Activated naive CD8-positive, alpha-beta T cell treated with anti-CD3 and anti-CD28 coated beads for 36 hours (primary cell): ENCODE measurements around the gene ZFP64. TPM values are rescaled to one million over a fixed set of nuclear protein-coding genes. Genes with fewer than 3 reads are reported as not detected.
A peak's percentile ranks its signal among the peaks of the same experiment; 100 is the strongest.
"Not testable (repeated sequence)": the region's sequence is repeated elsewhere in the genome, so short reads cannot be mapped to it uniquely, and the experiment has no call there.

Experiments
- DNase-seq: peaks from one replicate; pipeline ENCODE4 v3.0.0; 2021
- H3K27ac Mint-ChIP-seq: one replicate; pipeline ENCODE4 v1.8.0; 2022; ENCODE audit warnings: mild to moderate bottlenecking, moderate library complexity, mixed read lengths
- H3K27me3 Mint-ChIP-seq: one replicate; pipeline ENCODE4 v1.8.0; 2022; ENCODE audit warnings: mild to moderate bottlenecking, mixed read lengths
- H3K36me3 Mint-ChIP-seq: one replicate; pipeline ENCODE4 v1.8.0; 2021; ENCODE audit warnings: mild to moderate bottlenecking, mixed read lengths
- H3K4me1 Mint-ChIP-seq: one replicate; pipeline ENCODE4 v1.8.0; 2021; ENCODE audit warnings: mixed read lengths
- H3K4me3 Mint-ChIP-seq: one replicate; pipeline ENCODE4 v1.8.0; 2022; ENCODE audit warnings: mild to moderate bottlenecking, moderate library complexity, mixed read lengths
- H3K9me3 Mint-ChIP-seq: one replicate; pipeline ENCODE4 v1.8.0; 2022; ENCODE audit warnings: mixed read lengths
- total RNA-seq, 2 experiments: library from RNA; stranded (reverse); gene quantifications; one replicate each; pipeline ENCODE4 v1.2.3, GENCODE V29; 2021

ZFP64 gene
- 10 to 100 TPM; 13.1 to 13.5 TPM for total RNA-seq

DNA sequence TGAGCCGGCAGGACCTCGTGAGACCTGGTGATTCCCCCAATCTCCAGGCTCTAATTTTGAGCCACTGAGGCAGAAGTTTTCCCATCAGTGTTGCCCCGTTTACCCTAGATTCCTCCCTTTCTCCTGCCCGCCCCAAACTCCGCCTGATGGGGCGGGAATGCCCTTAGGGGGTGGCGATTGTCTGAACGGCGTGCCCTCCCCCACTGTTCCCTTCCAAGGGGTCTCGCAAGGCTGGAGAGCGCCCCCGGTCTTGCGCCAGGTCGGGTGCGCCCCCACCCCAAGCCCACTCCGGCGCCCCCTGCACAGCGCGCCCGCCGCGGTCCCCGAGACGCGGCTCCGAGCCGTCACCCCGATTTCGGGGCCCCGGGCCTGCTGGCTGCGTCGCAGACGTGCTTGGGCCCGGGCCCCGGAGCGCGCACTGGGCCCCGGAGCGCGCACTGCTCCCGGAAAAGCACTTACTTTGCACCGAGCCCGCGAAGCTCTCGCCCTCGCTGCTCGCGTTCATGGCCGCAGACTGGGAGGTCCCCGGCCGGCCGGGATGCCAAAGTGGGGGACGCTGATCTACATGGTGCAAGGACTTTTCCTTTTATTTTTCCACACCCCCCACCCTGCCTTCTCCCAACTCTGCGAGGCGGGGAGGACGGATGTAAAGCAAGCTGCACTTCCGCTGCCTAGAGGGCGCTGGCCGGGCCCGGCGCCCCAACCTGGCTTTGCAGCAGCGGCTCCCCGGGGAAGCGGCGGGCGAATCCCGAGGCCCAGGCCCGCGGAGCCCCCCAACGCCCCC lies at the start of gene ZFP64:
Gene ZFP64 (minus strand): TSS at position 648 of the 784 bp plus-strand sequence. CDS start 143 bp downstream, at position 505.
- Mint-ChIP-seq H3K4me1 (peaks cover 17% of the 10 kb centered on the region), H3K4me3 (peak within 1 kb of the TSS; percentile 93), H3K36me3 (no peaks in the 10 kb centered on the region), H3K27ac (peak within 1 kb of the TSS; percentile 91), H3K27me3 (no peaks in the 10 kb centered on the region), H3K9me3 (no peaks in the 10 kb centered on the region)
- peak; percentile 77 for DNase-seq

DNA sequence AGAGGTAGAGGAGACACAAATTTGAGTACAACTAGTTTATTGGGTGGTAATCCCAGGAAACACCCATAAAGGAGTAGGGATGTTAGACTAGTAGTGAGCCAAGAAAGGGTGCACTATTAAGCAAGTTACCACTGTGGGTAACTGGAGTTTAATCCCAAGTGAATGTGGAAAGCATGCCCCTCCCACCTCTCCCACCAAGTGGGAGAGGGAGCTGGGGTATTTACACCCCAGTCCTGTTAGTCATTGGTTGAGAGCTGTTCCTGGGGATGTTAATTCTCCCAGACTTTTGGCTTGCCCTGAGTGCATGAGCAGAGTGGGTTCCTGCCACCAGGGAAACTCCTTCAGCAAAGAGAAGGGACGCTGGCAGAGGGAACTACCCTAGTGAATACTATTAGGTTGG lies 49.2 kb upstream of the ZFP64 start:
- Mint-ChIP-seq H3K36me3 (no peaks in the 10 kb centered on the region), H3K4me3 (no peak overlapping the region), H3K27ac (no peak overlapping the region)

DNA sequence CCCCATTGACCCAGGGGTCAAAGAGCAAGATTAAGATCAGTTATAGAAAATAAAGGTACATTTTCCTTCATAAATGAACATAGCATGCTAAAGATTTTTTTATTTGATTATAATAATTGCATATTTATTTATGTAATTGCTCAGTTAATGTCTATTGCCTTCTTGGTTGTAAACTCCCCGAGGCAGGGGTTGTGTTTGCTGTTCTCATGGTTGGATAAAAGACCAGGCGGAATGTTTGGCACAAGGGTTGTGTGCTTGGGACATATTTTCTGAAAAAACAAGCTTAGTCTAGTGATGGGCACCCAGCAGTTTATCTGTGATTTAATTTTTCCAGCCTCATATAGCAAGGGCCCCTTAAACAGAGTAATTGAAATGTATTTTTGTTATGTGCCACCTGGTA lies 47.5 kb upstream of the ZFP64 start:
- Mint-ChIP-seq H3K9me3 (no peaks in the 10 kb centered on the region), H3K27ac (no peak overlapping the region), H3K4me1 (no peaks in the 10 kb centered on the region), H3K4me3 (no peak overlapping the region), H3K36me3 (no peaks in the 10 kb centered on the region), H3K27me3 (peaks cover 3% of the 10 kb centered on the region)
- DNase-seq = no peak

More for the DNA sequence above, 49.2 kb upstream of the ZFP64 start:
- peaks cover 3% of the 10 kb centered on the region for H3K27me3 Mint-ChIP-seq
- DNase-seq = no peak
- H3K4me1 Mint-ChIP-seq = no peaks in the 10 kb centered on the region
- H3K9me3 Mint-ChIP-seq = no peaks in the 10 kb centered on the region

DNA sequence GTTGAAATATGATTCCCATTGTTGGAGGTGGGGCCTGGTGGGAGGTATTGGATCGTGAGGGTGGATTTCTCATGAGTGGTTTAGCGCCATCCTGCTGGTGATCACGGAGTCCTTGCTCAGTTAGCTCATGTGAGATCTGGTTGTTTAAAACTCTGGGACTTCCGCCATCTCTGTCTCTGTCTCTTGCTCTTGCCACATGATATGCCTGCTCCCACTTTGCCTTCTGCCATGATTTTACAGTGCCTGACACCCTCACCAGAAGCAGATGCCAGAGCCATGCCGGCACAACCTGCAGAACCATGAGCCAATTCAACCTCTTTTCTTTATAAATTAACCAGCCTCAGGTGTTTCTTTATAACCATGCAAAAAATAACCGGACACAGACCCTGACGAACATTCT lies 44.7 kb upstream of the ZFP64 start:
- Mint-ChIP-seq H3K4me1 (no peaks in the 10 kb centered on the region), H3K36me3 (no peaks in the 10 kb centered on the region), H3K27ac (no peak overlapping the region), H3K27me3 (peaks cover 3% of the 10 kb centered on the region), H3K4me3 (no peak overlapping the region), H3K9me3 (no peaks in the 10 kb centered on the region)
- no peak for DNase-seq

DNA sequence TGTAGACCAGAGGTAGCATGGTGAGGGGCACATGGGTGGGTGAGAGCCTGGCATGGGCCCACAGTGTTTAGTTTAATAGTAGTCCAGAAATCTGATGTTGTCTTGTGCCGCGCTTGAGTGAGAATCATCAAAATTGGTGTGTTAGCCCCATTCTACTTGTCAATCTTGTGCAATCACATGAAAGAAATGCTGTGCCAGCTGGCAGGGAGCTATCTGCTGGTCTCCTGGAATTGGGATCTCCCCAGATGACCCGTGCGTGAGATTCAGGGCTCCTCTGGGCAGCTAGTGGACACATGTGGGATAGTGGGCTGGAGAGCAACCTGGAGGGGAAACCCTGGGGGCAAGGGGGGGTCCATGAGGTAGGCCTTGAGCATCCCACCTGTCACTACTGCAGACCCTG lies 43.5 kb upstream of the ZFP64 start:
- no peak overlapping the region for H3K4me3 Mint-ChIP-seq
- no peaks in the 10 kb centered on the region for H3K9me3 Mint-ChIP-seq
- DNase-seq = no peak
- no peak overlapping the region for H3K27ac Mint-ChIP-seq
- peaks cover 3% of the 10 kb centered on the region for H3K27me3 Mint-ChIP-seq
- no peaks in the 10 kb centered on the region for H3K36me3 Mint-ChIP-seq
- H3K4me1 Mint-ChIP-seq = peaks cover 2% of the 10 kb centered on the region

DNA sequence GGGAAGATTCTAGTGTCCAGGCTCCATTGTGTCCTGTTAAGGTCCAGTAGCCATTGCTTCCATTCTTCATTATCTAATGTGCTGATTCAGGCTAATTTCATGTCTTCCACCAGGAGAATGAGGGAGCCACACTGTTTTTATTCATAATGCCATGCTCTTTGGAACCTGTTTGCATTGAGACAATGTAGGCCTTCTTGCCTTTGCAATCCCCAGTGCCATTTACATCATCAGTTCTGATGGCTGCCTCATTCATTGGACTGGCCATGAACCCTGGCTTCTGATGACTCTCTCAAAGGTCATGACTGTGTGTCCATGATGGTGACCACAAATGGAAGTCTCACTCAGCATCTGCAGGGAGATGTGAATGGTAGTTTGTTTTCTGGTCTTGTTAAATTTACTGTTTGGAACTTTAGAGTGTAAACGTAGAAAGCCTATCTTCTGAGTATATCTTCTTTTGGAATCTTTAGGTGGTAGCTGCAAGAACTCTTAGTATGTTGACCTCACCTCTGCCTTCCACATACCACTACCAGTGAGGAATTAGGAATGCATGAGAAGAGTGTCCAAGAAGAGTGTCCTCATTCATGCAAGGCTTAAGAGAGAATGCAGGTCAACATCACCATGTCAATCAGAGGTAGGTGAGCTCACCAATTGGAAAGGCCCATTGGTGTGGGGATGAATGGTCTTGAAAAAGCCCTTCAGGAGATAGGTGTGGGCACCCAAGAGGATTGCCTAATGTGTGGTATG lies 42.9 kb upstream of the ZFP64 start:
- Mint-ChIP-seq H3K4me3 (no peak overlapping the region), H3K27ac (no peak overlapping the region), H3K4me1 (peaks cover 2% of the 10 kb centered on the region), H3K36me3 (no peaks in the 10 kb centered on the region), H3K9me3 (no peaks in the 10 kb centered on the region), H3K27me3 (peaks cover 3% of the 10 kb centered on the region)
- no peak for DNase-seq

DNA sequence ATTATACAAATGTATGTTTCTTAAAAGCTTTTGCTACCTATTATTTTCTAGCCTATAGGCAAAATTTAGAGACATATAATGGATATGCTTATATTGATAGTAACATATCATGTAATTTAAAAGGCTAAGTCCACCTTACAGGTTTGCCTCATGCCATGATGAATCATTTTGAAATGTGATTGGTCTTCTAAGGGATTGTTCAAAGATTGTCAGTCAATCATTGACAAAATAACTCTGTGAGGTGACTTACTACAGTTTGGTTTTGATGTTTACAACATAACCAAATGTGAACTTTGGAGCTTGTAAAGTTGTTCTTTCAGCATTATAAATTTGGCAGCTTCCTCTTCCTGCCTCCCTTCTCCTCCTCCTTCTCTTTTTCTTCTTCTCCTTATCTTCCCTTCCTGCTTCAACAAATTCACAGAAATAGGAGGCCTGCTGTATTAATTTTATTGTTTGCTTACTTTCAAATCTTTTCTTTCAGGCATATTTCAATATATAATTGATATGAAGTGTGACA lies 39.7 kb upstream of the ZFP64 start:
- peaks cover 2% of the 10 kb centered on the region for H3K4me1 Mint-ChIP-seq
- H3K9me3 Mint-ChIP-seq = no peaks in the 10 kb centered on the region
- DNase-seq = no peak
- H3K27ac Mint-ChIP-seq = no peak overlapping the region
- no peaks in the 10 kb centered on the region for H3K36me3 Mint-ChIP-seq
- H3K27me3 Mint-ChIP-seq = peaks cover 13% of the 10 kb centered on the region
- H3K4me3 Mint-ChIP-seq = no peak overlapping the region

DNA sequence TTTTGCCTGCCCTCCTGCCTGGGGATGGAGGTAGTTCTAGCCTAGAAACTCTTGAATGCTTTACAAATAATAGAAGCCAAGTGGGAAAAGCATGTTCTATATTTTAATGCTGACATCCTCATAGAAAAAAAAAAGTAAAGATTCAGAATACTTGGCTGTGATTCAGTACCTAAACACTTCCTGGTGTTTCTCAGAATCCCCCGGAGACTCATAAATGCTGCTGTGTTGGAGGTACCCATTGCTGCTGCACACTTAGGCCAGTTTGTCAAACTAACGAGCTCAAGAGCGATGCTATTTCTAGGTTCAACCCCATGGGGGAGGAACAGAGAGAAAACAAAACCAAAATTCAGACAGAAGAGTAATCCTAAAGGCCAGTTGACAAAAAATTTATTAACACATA lies 38.8 kb upstream of the ZFP64 start:
- no peak for DNase-seq
- no peak overlapping the region for H3K27ac Mint-ChIP-seq
- H3K4me1 Mint-ChIP-seq = peaks cover 2% of the 10 kb centered on the region

DNA sequence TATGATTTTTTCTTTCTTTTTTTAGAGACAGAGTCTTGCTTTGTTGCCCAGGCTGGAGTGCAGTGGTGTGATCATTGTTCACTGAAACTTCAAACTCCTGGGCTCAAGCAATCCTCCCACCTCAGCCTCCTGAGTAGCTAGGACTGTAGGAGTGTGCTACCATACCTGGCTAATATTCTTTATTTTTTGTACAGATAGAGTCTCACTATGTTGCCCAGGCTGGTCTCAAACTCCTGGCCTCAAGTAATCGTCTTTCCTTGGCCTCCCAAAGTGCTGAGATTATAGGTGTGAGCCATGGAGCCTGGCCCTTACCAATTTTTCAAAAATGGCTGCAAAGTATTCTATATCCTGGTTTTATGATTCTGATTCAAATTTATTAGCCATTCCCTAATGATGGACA lies 37.8 kb upstream of the ZFP64 start:
- peaks cover 13% of the 10 kb centered on the region for H3K27me3 Mint-ChIP-seq
- H3K4me1 Mint-ChIP-seq, H3K27ac Mint-ChIP-seq, H3K36me3 Mint-ChIP-seq, H3K4me3 Mint-ChIP-seq, DNase-seq, H3K9me3 Mint-ChIP-seq: not testable (repeated sequence)

More for the DNA sequence above, 38.8 kb upstream of the ZFP64 start:
- H3K4me3 Mint-ChIP-seq = no peak overlapping the region
- no peaks in the 10 kb centered on the region for H3K9me3 Mint-ChIP-seq
- no peaks in the 10 kb centered on the region for H3K36me3 Mint-ChIP-seq
- H3K27me3 Mint-ChIP-seq = peaks cover 13% of the 10 kb centered on the region

DNA sequence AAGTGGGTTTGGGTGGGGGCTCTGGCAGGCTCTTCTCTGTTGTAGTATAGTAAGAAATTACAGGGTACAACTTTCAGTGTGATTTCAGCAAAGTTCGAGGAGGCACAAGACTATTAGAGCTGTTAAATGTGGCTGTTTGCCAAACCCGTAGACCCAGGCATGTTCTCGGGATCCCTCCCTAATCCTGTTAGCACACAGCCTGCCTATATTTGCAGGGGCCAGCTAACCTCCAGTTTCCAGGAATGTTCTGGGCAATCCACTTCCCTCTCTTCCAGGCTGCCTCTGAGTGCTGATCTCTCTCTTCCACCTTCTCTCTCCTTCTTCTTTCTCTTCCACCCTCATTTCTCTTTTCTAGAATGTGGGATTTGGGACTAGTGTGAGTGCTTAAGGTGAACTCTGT lies 34.8 kb upstream of the ZFP64 start:
- peaks cover 16% of the 10 kb centered on the region for H3K27me3 Mint-ChIP-seq
- H3K36me3 Mint-ChIP-seq = peaks cover 4% of the 10 kb centered on the region
- H3K4me3 Mint-ChIP-seq = no peak overlapping the region
- DNase-seq = no peak
- H3K27ac Mint-ChIP-seq = no peak overlapping the region
- peaks cover 2% of the 10 kb centered on the region for H3K4me1 Mint-ChIP-seq
- H3K9me3 Mint-ChIP-seq = peaks cover 4% of the 10 kb centered on the region

DNA sequence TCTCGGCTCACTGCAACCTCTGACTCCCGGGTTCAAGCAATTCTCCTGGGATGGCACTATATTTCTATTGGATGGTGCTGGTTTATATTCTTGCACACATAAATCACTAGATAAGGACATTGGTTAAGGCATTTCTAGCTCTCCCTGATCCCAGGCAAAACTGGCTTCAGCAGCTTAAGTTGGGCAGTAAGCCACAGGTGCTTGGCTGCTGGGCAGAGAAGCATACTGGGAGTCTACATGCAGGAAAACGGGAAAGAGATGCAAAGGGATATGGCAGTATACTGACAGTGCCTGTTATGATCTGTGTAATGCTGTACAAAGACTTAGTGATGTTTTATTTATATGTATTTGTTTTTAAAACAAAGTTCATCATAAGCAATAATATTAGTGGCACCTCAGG lies 33.3 kb upstream of the ZFP64 start:
- H3K27ac Mint-ChIP-seq = no peak overlapping the region
- peaks cover 13% of the 10 kb centered on the region for H3K9me3 Mint-ChIP-seq
- DNase-seq = no peak
- no peak overlapping the region for H3K4me3 Mint-ChIP-seq
- H3K27me3 Mint-ChIP-seq = peaks cover 16% of the 10 kb centered on the region
- peaks cover 7% of the 10 kb centered on the region for H3K36me3 Mint-ChIP-seq
- no peaks in the 10 kb centered on the region for H3K4me1 Mint-ChIP-seq

DNA sequence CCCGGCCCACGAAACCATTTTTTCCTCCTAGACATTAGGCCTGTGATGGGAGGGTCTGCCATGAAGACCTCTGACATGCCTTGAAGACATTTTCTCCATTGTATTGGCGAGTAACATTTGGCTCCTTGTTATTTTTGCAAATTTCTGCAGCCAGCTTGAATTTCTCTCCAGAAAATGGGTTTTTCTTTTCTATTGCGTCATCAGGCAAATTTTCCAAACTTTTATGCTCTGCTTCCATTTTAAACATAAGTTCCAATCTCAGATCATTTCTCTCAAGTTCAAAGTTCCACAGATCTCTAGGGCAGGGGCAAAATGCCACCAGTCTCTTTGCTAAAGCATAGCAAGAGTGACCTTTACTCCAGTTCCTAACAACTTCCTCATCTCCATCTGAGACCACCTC lies 29.8 kb upstream of the ZFP64 start:
- DNase-seq, H3K4me3 Mint-ChIP-seq, H3K4me1 Mint-ChIP-seq: not testable (repeated sequence)
- H3K36me3 Mint-ChIP-seq = peaks cover 12% of the 10 kb centered on the region
- H3K27me3 Mint-ChIP-seq = peaks cover 15% of the 10 kb centered on the region
- peak overlapping the region; percentile 21 for H3K27ac Mint-ChIP-seq
- peaks cover 20% of the 10 kb centered on the region for H3K9me3 Mint-ChIP-seq

DNA sequence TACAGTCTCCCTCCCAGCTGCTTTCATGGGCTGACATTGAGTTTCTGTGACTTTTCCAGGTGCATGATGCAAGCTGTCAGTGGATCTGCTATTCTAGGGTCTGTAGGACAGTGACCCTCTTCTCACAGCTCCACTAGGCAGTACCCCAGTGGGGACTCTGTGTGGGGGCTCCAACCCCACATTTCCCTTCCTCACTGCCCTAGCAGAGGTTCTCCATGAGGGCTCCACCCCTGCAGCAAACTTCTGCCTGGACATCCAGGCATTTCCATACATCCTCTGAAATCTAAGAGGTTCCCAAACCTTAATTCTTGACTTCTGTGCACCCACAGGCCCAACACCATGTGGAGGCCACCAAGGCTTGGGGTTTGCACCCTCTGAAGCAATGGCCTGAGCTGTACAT lies 29.3 kb upstream of the ZFP64 start:
- peaks cover 16% of the 10 kb centered on the region for H3K27me3 Mint-ChIP-seq
- H3K36me3 Mint-ChIP-seq = peaks cover 12% of the 10 kb centered on the region
- not testable (repeated sequence) for DNase-seq, H3K4me1 Mint-ChIP-seq, H3K4me3 Mint-ChIP-seq, H3K27ac Mint-ChIP-seq
- H3K9me3 Mint-ChIP-seq = peaks cover 20% of the 10 kb centered on the region

DNA sequence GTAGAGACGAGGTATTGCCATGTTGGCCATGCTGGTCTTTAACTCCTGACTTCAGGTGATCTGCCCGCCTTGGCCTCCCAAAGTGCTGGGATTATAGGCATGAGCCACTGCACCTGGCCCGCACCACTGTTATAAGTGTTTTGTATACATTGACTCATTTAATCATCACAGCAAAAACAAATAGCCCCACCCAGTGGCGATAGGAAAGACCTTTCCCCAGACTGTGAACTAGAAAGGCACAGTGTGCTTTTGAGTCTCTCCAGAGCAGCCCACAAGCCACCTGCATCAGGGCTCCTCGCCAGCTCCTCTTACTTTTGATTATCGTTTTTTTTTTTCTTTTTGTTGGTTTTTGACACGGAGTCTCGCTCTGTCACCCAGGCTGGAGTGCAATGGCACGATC lies 27.9 kb upstream of the ZFP64 start:
- peaks cover 20% of the 10 kb centered on the region for H3K9me3 Mint-ChIP-seq
- no peak overlapping the region for H3K27ac Mint-ChIP-seq
- DNase-seq = no peak

DNA sequence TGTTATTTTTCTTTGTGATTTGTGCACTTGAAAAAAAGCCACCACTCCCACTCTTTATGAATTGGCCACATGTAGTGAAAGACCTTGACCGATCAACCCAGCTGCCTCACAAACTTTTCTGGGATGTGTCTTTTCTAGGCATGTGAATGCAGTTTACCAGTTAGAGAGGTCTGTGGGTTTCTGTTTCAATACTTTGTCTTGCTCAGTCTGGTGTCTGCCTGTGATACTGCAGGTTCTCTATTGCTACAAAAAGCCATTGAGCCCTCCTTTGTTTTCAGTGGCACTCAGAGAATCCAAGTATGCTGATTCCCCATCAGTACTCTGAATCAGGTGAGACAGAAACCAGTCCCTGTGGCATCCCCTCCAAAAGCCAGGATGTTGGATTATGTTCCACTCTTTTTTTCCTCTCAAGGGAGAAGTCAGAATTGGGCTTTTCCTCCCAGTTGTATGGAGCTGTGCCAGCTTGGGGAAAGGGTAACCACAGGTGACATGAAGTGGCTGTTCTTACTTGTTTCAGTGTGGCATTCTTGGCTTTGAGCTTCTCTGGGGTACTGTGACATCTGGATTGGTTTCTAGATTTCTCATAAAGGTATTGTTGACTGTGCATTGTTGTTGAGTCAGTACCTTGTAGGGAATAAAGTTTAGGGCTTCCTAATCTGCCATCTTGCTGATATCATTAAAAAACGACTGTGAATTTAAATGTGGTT lies 26.3 kb upstream of the ZFP64 start:
- Mint-ChIP-seq H3K4me1 (no peaks in the 10 kb centered on the region), H3K4me3 (no peak overlapping the region), H3K27ac (no peak overlapping the region), H3K9me3 (peaks cover 20% of the 10 kb centered on the region), H3K27me3 (peaks cover 26% of the 10 kb centered on the region), H3K36me3 (peaks cover 12% of the 10 kb centered on the region)
- DNase-seq = no peak

More for the DNA sequence above, 27.9 kb upstream of the ZFP64 start:
- Mint-ChIP-seq H3K27me3 (peaks cover 20% of the 10 kb centered on the region), H3K4me3 (no peak overlapping the region), H3K36me3 (peaks cover 12% of the 10 kb centered on the region), H3K4me1 (no peaks in the 10 kb centered on the region)
